K562 (cell line): ENCODE results near the gene LMF2. TPM values are rescaled to one million over a fixed set of nuclear protein-coding genes. Genes with fewer than 3 reads are reported as not detected.
A peak's percentile ranks its signal among the peaks of the same experiment; 100 is the strongest.

ENCODE experiments used
- BRD4 ChIP-seq: fragments of 200-600 bp; sonication (generic); IDR thresholded peaks from 2 replicates; pipeline ENCODE4 v1.6.1; 2017; ENCODE audit warnings: inconsistent platforms
- CTBP1 ChIP-seq: fragments of 450-650 bp; IDR thresholded peaks from 2 replicates; pipeline ENCODE4 v1.6.1; 2016; ENCODE audit warnings: borderline replicate concordance
- ETV6 ChIP-seq, 3 experiments: fragments of 150-350 bp in 1 of 3; sonication (generic) in 1 of 3; formaldehyde crosslinking in 1 of 3; IDR thresholded peaks; 2 replicates each; pipeline versions ENCODE4 v1.6.1 to v1.8.0; 2014 to 2022; ENCODE audit warnings: borderline replicate concordance in 2 of 3, low read depth in 2 of 3, antibody characterized with exemption in 1 of 3, low read length in 1 of 3, mild to moderate bottlenecking in 1 of 3, missing genetic modification reagents in 1 of 3
- GTF2F1 ChIP-seq: IDR thresholded peaks from 2 replicates; pipeline ENCODE4 v1.6.1; 2011; ENCODE audit warnings: low read depth, low read length, improper control_type of control experiment
- HDAC1 ChIP-seq, 2 experiments: fragments of 450-650 bp; IDR thresholded peaks; 2 replicates each; pipeline ENCODE4 v1.6.1; 2016 to 2017; ENCODE audit warnings: inconsistent platforms in 1 of 2, mild to moderate bottlenecking in 1 of 2, moderate library complexity in 1 of 2
- HNRNPL ChIP-seq: fragments of 200-400 bp; formaldehyde crosslinking; IDR thresholded peaks from 2 replicates; pipeline ENCODE4 v1.6.1; 2017; ENCODE audit warnings: low read depth, mild to moderate bottlenecking, low read length
- MAFK ChIP-seq: IDR thresholded peaks from 2 replicates; pipeline ENCODE4 v1.6.1; 2011; ENCODE audit warnings: low read length, improper control_type of control experiment
- NR3C1 ChIP-seq: sonication (generic); formaldehyde crosslinking; IDR thresholded peaks from 2 replicates; pipeline ENCODE4 v1.8.1; 2022; ENCODE audit warnings: missing genetic modification reagents
- SAFB ChIP-seq: fragments of 200-400 bp; formaldehyde crosslinking; IDR thresholded peaks from 2 replicates; pipeline ENCODE4 v1.6.1; 2017; ENCODE audit warnings: low read depth, low read length, borderline replicate concordance
- TBL1XR1 ChIP-seq, 2 experiments: IDR thresholded peaks; 2 replicates each; pipeline ENCODE4 v1.6.1; 2012; ENCODE audit warnings: improper control_type of control experiment in 2 of 2, low read length in 2 of 2, mild to moderate bottlenecking in 1 of 2
- THRAP3 ChIP-seq: fragments of 450-650 bp; IDR thresholded peaks from 2 replicates; pipeline ENCODE4 v1.6.1; 2016; ENCODE audit warnings: mild to moderate bottlenecking, inconsistent platforms, borderline replicate concordance
- XRCC5 ChIP-seq: fragments of 200-400 bp; formaldehyde crosslinking; IDR thresholded peaks from 2 replicates; pipeline ENCODE4 v1.6.1; 2017; ENCODE audit warnings: low read depth, mild to moderate bottlenecking, low read length
- ZBTB8A ChIP-seq: fragments of 450-650 bp; IDR thresholded peaks from 2 replicates; pipeline ENCODE4 v1.6.1; 2018; ENCODE audit warnings: mild to moderate bottlenecking, moderate library complexity; ENCODE audit not compliant: partially characterized antibody
- ZNF224 ChIP-seq: sonication (generic); formaldehyde crosslinking; IDR thresholded peaks from 2 replicates; pipeline ENCODE4 v1.8.0; 2022; ENCODE audit warnings: mild to moderate bottlenecking, missing genetic modification reagents
- polyA plus RNA-seq, 8 experiments: library from polyadenylated mRNA; depleted of rRNA in 4 of 8; stranded (reverse) in 5 of 8; unstranded in 3 of 8; fragments of >200 nt; fragmentation: Nextera tagmentation in 2 of 8; fragmentation: Illumina TruSeq in 1 of 8; extraction: Ambion mirVana in 2 of 8; extraction: Trizol in 1 of 8; gene quantifications; 2 replicates each; pipeline versions ENCODE4 v1.2.1 to v1.2.3, GENCODE V29; 2011 to 2014; ENCODE audit warnings: inconsistent platforms in 1 of 8, missing spikeins in 1 of 8
- total RNA-seq, 7 experiments: library from RNA; depleted of rRNA in 6 of 7; stranded (reverse); fragments of >200 nt in 6 of 7; fragmentation: Illumina TruSeq in 2 of 7; extraction: Trizol in 2 of 7; gene quantifications; 2 replicates each; pipeline versions ENCODE4 v1.2.1 to v1.2.3, GENCODE V29; 2011 to 2021; ENCODE audit warnings: low replicate concordance in 1 of 7
- TF ChIP-seq, protein P1 (sequence below): fragments of 450-650 bp; IDR thresholded peaks from 2 replicates; pipeline ENCODE4 v1.6.1; 2016; ENCODE audit warnings: missing biosample characterization, missing genetic modification characterization
- TF ChIP-seq, protein P2 (sequence below), 2 experiments: fragments of 200-800 bp in 1 of 2; sonication (Bioruptor generic) in 1 of 2; sonication (generic) in 1 of 2; formaldehyde crosslinking in 1 of 2; IDR thresholded peaks in 1 of 2; conservative IDR thresholded peaks in 1 of 2; 2 replicates each; pipeline versions ENCODE4 v1.5.0 to v1.6.1; 2016 to 2020; ENCODE audit warnings: missing compliant biosample characterization in 1 of 2, missing genetic modification characterization in 1 of 2, missing genetic modification reagents in 1 of 2
- TF ChIP-seq, protein P3 (sequence below): fragments of 450-650 bp; IDR thresholded peaks from 2 replicates; pipeline ENCODE4 v1.6.1; 2017; ENCODE audit warnings: antibody characterized with exemption, mild to moderate bottlenecking
- TF ChIP-seq, protein P4 (sequence below): IDR thresholded peaks from 2 replicates; pipeline ENCODE4 v1.6.1; 2011; ENCODE audit warnings: borderline replicate concordance, low read depth, mild to moderate bottlenecking, moderate library complexity, low read length; ENCODE audit not compliant: insufficient read depth, poor library complexity, severe bottlenecking

Gene LMF2
- total and polyA plus RNA-seq, 9 of the 15 experiments (the other 6 are each of a cell fraction or from before 2014, with no cell fraction given), result 0.08 to 37.1 (median 7.6) TPM

DNA sequence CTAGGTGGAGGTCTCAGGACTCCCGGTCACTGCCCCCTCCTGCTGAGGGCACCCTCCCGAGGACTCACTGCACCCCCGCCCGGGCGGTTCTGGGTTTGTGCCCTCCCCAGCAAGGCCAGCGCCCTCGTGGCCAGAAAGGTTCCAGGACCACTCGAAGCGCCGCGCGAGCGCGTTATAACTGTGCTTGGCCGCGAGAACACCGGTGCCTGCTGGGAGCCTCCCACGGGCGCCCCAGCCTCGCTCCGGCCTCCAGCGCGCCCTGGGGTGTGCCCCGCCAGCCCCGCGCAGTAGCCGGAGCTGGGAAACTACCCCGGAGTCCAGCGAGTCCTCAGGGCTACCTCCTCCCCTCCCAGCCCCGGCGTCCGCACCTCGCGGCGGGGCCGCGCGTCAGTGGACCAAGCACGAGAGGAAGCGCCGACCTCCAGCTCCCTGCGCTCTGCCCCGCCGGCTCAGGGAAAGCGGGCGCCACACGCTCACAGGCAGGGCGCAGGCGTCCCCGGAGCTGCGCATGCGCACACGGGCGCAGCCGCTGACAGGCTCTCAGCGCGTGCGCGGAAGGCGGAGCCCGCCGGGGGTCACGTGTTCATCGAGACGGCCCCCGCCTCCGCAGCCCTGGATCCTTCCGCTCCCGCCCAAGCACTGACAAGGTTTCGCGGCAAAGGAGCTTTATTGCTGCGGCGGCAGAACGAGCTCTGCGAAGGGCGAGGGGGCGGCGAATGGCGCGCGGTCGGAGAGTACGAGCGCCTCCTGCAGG, 17.8 kb upstream of the LMF2 start, which contains the start of gene SCO2 (continued):
- TF ChIP-seq MAFK (no peak), CTBP1 (peak; percentile 60), SAFB (peak; percentile 64), TBL1XR1 (IDR thresholded peaks at IDR 0.05; ENCODE audit: low read length in 2 of 2) (no peak), HNRNPL (no peak), HDAC1 (IDR thresholded peaks at IDR 0.05) (peak in 1 of 2 experiments; percentile 53; a peak in 1 of 4 replicates), GTF2F1 (no peak), NR3C1 (CRISPR knock-in tag) (no peak), THRAP3 (no peak), BRD4 (no peak), XRCC5 (no peak), ZBTB8A (no peak), ZNF224 (no peak), ETV6 (IDR thresholded peaks at IDR 0.05; ENCODE audit: borderline replicate concordance in 1 of 2, low read depth in 2 of 2, low read length in 1 of 2) (no peak), ETV6 (CRISPR knock-in tag; IDR thresholded peaks at IDR 0.05; ENCODE audit: borderline replicate concordance) (no peak)
- TF ChIP-seq, protein P1, sequence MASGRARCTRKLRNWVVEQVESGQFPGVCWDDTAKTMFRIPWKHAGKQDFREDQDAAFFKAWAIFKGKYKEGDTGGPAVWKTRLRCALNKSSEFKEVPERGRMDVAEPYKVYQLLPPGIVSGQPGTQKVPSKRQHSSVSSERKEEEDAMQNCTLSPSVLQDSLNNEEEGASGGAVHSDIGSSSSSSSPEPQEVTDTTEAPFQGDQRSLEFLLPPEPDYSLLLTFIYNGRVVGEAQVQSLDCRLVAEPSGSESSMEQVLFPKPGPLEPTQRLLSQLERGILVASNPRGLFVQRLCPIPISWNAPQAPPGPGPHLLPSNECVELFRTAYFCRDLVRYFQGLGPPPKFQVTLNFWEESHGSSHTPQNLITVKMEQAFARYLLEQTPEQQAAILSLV, result no peak
- TF ChIP-seq, protein P2, sequence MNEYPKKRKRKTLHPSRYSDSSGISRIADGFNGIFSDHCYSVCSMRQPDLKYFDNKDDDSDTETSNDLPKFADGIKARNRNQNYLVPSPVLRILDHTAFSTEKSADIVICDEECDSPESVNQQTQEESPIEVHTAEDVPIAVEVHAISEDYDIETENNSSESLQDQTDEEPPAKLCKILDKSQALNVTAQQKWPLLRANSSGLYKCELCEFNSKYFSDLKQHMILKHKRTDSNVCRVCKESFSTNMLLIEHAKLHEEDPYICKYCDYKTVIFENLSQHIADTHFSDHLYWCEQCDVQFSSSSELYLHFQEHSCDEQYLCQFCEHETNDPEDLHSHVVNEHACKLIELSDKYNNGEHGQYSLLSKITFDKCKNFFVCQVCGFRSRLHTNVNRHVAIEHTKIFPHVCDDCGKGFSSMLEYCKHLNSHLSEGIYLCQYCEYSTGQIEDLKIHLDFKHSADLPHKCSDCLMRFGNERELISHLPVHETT (CRISPR knock-in tag; conservative IDR thresholded peaks at IDR 0.05 in 1 of 2, IDR thresholded peaks at IDR 0.05 in 1 of 2), result 0 out of 4 replicates have a peak, but pooled peaks of 1 of the 2 experiments have one; percentile 10
- TF ChIP-seq, protein P3, sequence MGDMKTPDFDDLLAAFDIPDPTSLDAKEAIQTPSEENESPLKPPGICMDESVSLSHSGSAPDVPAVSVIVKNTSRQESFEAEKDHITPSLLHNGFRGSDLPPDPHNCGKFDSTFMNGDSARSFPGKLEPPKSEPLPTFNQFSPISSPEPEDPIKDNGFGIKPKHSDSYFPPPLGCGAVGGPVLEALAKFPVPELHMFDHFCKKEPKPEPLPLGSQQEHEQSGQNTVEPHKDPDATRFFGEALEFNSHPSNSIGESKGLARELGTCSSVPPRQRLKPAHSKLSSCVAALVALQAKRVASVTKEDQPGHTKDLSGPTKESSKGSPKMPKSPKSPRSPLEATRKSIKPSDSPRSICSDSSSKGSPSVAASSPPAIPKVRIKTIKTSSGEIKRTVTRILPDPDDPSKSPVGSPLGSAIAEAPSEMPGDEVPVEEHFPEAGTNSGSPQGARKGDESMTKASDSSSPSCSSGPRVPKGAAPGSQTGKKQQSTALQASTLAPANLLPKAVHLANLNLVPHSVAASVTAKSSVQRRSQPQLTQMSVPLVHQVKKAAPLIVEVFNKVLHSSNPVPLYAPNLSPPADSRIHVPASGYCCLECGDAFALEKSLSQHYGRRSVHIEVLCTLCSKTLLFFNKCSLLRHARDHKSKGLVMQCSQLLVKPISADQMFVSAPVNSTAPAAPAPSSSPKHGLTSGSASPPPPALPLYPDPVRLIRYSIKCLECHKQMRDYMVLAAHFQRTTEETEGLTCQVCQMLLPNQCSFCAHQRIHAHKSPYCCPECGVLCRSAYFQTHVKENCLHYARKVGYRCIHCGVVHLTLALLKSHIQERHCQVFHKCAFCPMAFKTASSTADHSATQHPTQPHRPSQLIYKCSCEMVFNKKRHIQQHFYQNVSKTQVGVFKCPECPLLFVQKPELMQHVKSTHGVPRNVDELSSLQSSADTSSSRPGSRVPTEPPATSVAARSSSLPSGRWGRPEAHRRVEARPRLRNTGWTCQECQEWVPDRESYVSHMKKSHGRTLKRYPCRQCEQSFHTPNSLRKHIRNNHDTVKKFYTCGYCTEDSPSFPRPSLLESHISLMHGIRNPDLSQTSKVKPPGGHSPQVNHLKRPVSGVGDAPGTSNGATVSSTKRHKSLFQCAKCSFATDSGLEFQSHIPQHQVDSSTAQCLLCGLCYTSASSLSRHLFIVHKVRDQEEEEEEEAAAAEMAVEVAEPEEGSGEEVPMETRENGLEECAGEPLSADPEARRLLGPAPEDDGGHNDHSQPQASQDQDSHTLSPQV, result peak; percentile 70
- TF ChIP-seq, protein P4, sequence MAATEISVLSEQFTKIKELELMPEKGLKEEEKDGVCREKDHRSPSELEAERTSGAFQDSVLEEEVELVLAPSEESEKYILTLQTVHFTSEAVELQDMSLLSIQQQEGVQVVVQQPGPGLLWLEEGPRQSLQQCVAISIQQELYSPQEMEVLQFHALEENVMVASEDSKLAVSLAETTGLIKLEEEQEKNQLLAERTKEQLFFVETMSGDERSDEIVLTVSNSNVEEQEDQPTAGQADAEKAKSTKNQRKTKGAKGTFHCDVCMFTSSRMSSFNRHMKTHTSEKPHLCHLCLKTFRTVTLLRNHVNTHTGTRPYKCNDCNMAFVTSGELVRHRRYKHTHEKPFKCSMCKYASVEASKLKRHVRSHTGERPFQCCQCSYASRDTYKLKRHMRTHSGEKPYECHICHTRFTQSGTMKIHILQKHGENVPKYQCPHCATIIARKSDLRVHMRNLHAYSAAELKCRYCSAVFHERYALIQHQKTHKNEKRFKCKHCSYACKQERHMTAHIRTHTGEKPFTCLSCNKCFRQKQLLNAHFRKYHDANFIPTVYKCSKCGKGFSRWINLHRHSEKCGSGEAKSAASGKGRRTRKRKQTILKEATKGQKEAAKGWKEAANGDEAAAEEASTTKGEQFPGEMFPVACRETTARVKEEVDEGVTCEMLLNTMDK, result peak; percentile 28
